ENCODE data around the gene LAG3. TPM values are rescaled to one million over a fixed set of nuclear protein-coding genes. Genes with fewer than 3 reads are reported as not detected.
A peak's percentile ranks its signal among the peaks of the same experiment; 100 is the strongest.

The LAG3 gene
- total RNA-seq, 4 donors from 2014 or later, result 0.41 to 14.6 (median 4.0) TPM

GRCh38 chr12:6750506-6750905, 21.8 kb upstream of the LAG3 start:
- Histone ChIP-seq H3K4me3 (no peak overlapping the region), H3K27me3 (no peaks in the 10 kb centered on the region), H3K36me3 (no peaks in the 10 kb centered on the region), H3K27ac (no peak overlapping the region), H3K4me1 (peaks cover 4 to 7% of the 10 kb centered on the region in 2 donors), H3K9me3 (no peaks in the 10 kb centered on the region)
- TF ChIP-seq POLR2A (IDR thresholded peaks at IDR 0.05) (no peak), CTCF (IDR thresholded peaks at IDR 0.05) (no peak)
- no peak for DNase-seq
- intact Hi-C loops (cut with DNase I; ENCODE audit: low total_unique reads), result loop anchor here (10.0 kb wide), 1 partner anchor 74 kb away; the partner anchor contains the start of genes GPR162 and P3H3

- DNase-seq, result peak in 1 of 2 donors; percentile 29
- Histone ChIP-seq H3K4me3 (no peak overlapping the region), H3K27me3 (no peaks in the 10 kb centered on the region), H3K27ac (peak overlapping the region; percentile 97 to 100), H3K9me3 (no peaks in the 10 kb centered on the region), H3K36me3 (no peaks in the 10 kb centered on the region), H3K4me1 (peaks cover 4 to 7% of the 10 kb centered on the region in 2 donors)
- intact Hi-C loops (cut with DNase I; ENCODE audit: low total_unique reads), result loop anchor here (10.0 kb wide), 1 partner anchor 73 kb away; the partner anchor contains the start of genes GPR162 and P3H3
- TF ChIP-seq POLR2A (IDR thresholded peaks at IDR 0.05), result no peak
- TF ChIP-seq CTCF (IDR thresholded peaks at IDR 0.05), result no peak
Observed at GRCh38 chr12:6751767-6752166, 20.6 kb upstream of the LAG3 start.

GRCh38 chr12:6752167-6752920, 20.0 kb upstream of the LAG3 start:
- DNase-seq, result peak; percentile 27 to 65

GRCh38 chr12:6752921-6753771, 19.2 kb upstream of the LAG3 start, which contains the start of gene MLF2:
TSS of gene MLF2 (minus strand) at chr12:6753141. CDS start at chr12:6752334, 807 bp downstream.
- DNase-seq, result peak; percentile 99
- TF ChIP-seq CTCF (IDR thresholded peaks at IDR 0.05) (peak in 3 of 4 experiments; percentile 34 to 95 (median 91)), POLR2A (IDR thresholded peaks at IDR 0.05) (peak; percentile 98 to 99)
- no peaks in the 10 kb centered on the region for H3K9me3 ChIP-seq
- H3K4me3 ChIP-seq, result peak within 1 kb of the TSS; percentile 82 to 84
- H3K4me1 ChIP-seq, result peaks cover 4 to 7% of the 10 kb centered on the region in 2 donors
- intact Hi-C loops (cut with DNase I; ENCODE audit: low total_unique reads), result loop anchor here (10.0 kb wide), 1 partner anchor 72 kb away; the partner anchor contains the start of genes GPR162 and P3H3
- H3K36me3 ChIP-seq, result no peaks in the 10 kb centered on the region
- H3K27ac ChIP-seq, result peak within 1 kb of the TSS; percentile 97 to 100
- H3K27me3 ChIP-seq, result no peaks in the 10 kb centered on the region

More at GRCh38 chr12:6752167-6752920, 20.0 kb upstream of the LAG3 start:
- H3K4me3 ChIP-seq, result peak overlapping the region; percentile 82 to 84
- H3K27me3 ChIP-seq, result no peaks in the 10 kb centered on the region
- peak overlapping the region; percentile 97 to 100 for H3K27ac ChIP-seq
- H3K36me3 ChIP-seq, result no peaks in the 10 kb centered on the region
- peaks cover 4 to 7% of the 10 kb centered on the region in 2 donors for H3K4me1 ChIP-seq
- no peaks in the 10 kb centered on the region for H3K9me3 ChIP-seq
- TF ChIP-seq CTCF (IDR thresholded peaks at IDR 0.05), result no peak
- no peak for TF ChIP-seq POLR2A (IDR thresholded peaks at IDR 0.05)
- intact Hi-C loops (cut with DNase I; ENCODE audit: low total_unique reads), result loop anchor here (10.0 kb wide), 1 partner anchor 72 kb away; the partner anchor contains the start of genes GPR162 and P3H3
